Adrenal gland (tissue), 5 donors: ENCODE measurements around the gene ZNF319.

Source experiments
- POLR2A ChIP-seq, 2 donors: fragments of 450-650 bp; IDR thresholded peaks; one replicate each; pipeline ENCODE4 v1.6.1; 2017; ENCODE audit warnings: antibody characterized with exemption in 2 of 2, mild to moderate bottlenecking in 2 of 2, moderate library complexity in 1 of 2
- TF ChIP-seq, protein P1 (sequence below), 6 experiments: fragments of 450-650 bp in 4 of 6; fragments of 200-600 bp in 2 of 6; sonication (generic) in 1 of 6; IDR thresholded peaks; 1 replicate in 5 of 6; 2 replicates in 1 of 6; pipeline versions ENCODE4 v1.5.1 to v1.8.0; 2016 to 2021; ENCODE audit warnings: antibody characterized with exemption in 6 of 6, mild to moderate bottlenecking in 2 of 6, moderate library complexity in 1 of 6
- donor health status: DM: no; HTN: no; CAD: no.

- TF ChIP-seq, protein P1, sequence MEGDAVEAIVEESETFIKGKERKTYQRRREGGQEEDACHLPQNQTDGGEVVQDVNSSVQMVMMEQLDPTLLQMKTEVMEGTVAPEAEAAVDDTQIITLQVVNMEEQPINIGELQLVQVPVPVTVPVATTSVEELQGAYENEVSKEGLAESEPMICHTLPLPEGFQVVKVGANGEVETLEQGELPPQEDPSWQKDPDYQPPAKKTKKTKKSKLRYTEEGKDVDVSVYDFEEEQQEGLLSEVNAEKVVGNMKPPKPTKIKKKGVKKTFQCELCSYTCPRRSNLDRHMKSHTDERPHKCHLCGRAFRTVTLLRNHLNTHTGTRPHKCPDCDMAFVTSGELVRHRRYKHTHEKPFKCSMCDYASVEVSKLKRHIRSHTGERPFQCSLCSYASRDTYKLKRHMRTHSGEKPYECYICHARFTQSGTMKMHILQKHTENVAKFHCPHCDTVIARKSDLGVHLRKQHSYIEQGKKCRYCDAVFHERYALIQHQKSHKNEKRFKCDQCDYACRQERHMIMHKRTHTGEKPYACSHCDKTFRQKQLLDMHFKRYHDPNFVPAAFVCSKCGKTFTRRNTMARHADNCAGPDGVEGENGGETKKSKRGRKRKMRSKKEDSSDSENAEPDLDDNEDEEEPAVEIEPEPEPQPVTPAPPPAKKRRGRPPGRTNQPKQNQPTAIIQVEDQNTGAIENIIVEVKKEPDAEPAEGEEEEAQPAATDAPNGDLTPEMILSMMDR (IDR thresholded peaks at IDR 0.05): no peak
- TF ChIP-seq POLR2A (IDR thresholded peaks at IDR 0.05): no peak
Measured at GRCh38 chr16:57945740-57946138, 54.7 kb downstream of the ZNF319 start.
